GM12878 (cell line): ENCODE measurements around the gene DLK2. TPM values are rescaled to one million over a fixed set of nuclear protein-coding genes. Genes with fewer than 3 reads are reported as not detected.

Source experiments
- BRCA1 ChIP-seq: IDR thresholded peaks from 2 replicates; pipeline ENCODE4 v1.6.1; 2011; ENCODE audit warnings: low read depth, low read length, improper control_type of control experiment
- HCFC1 ChIP-seq: fragments of 150-350 bp; IDR thresholded peaks from 2 replicates; pipeline ENCODE4 v1.6.1; 2014; ENCODE audit warnings: low read length
- IKZF1 ChIP-seq: fragments of 450-650 bp; conservative IDR thresholded peaks from 2 replicates; pipeline ENCODE4 v1.6.1; 2017; ENCODE audit warnings: antibody characterized with exemption, mild to moderate bottlenecking
- IRF4 ChIP-seq: IDR thresholded peaks from 2 replicates; pipeline ENCODE4 v1.6.1; 2011; ENCODE audit warnings: low read depth, low read length
- JUND ChIP-seq: IDR thresholded peaks from 2 replicates; pipeline ENCODE4 v1.6.1; 2012; ENCODE audit warnings: low read depth, mild to moderate bottlenecking, low read length, improper control_type of control experiment, moderate library complexity
- KAT2A ChIP-seq: conservative IDR thresholded peaks from 2 replicates; pipeline ENCODE4 v1.6.1; 2011; ENCODE audit warnings: low read depth, low read length; ENCODE audit not compliant: control insufficient read depth
- KLF5 ChIP-seq: fragments of 450-650 bp; IDR thresholded peaks from 2 replicates; pipeline ENCODE4 v1.6.1; 2014; ENCODE audit warnings: mild to moderate bottlenecking; ENCODE audit not compliant: partially characterized antibody
- NFYB ChIP-seq: IDR thresholded peaks from 2 replicates; pipeline ENCODE4 v1.6.1; 2011; ENCODE audit warnings: low read depth, mild to moderate bottlenecking, low read length, improper control_type of control experiment, moderate library complexity; ENCODE audit not compliant: insufficient read depth
- NR2F1 ChIP-seq: fragments of 450-650 bp; conservative IDR thresholded peaks from 2 replicates; pipeline ENCODE4 v1.6.1; 2017; ENCODE audit warnings: mild to moderate bottlenecking
- RB1 ChIP-seq: fragments of 450-650 bp; formaldehyde crosslinking; IDR thresholded peaks from 2 replicates; pipeline ENCODE4 v1.6.1; 2017; ENCODE audit warnings: mild to moderate bottlenecking, borderline replicate concordance
- RELA ChIP-seq: fragments of 450-650 bp; IDR thresholded peaks from 2 replicates; pipeline ENCODE4 v1.8.0; 2014; ENCODE audit warnings: borderline replicate concordance; ENCODE audit not compliant: partially characterized antibody
- polyA plus RNA-seq, 11 experiments: library from polyadenylated mRNA; depleted of rRNA in 4 of 11; unstranded in 6 of 11; stranded (reverse) in 5 of 11; fragments of >200 nt; fragmentation: Nextera tagmentation in 4 of 11; fragmentation: Illumina TruSeq in 1 of 11; extraction: Ambion mirVana in 4 of 11; extraction: Trizol in 1 of 11; gene quantifications; 1 replicate in 1 of 11; 2 replicates in 10 of 11; pipeline versions ENCODE4 v1.2.1 to v1.2.3, GENCODE V29; 2011 to 2016; ENCODE audit warnings: inconsistent platforms in 2 of 11, missing spikeins in 2 of 11, low read depth in 1 of 11
- total RNA-seq, 4 experiments: library from RNA; depleted of rRNA in 3 of 4; stranded (reverse); fragments of >200 nt in 3 of 4; fragmentation: Illumina TruSeq in 1 of 4; extraction: Trizol in 1 of 4; gene quantifications; 2 replicates each; pipeline versions ENCODE4 v1.2.1 to v1.2.3, GENCODE V29; 2013 to 2021
- TF ChIP-seq, protein P1 (sequence below): fragments of 450-650 bp; IDR thresholded peaks from 2 replicates; pipeline ENCODE4 v1.6.1; 2017; ENCODE audit warnings: mild to moderate bottlenecking, moderate library complexity
- TF ChIP-seq, protein P2 (sequence below): fragments of 450-650 bp; IDR thresholded peaks from 2 replicates; pipeline ENCODE4 v1.6.1; 2017; ENCODE audit warnings: low read depth, mild to moderate bottlenecking, moderate library complexity
- TF ChIP-seq, protein P3 (sequence below): IDR thresholded peaks from 2 replicates; pipeline ENCODE4 v1.6.1; 2011; ENCODE audit warnings: mild to moderate bottlenecking, low read depth, low read length, moderate library complexity; ENCODE audit not compliant: insufficient replicate concordance
- TF ChIP-seq, protein P4 (sequence below): fragments of 450-650 bp; IDR thresholded peaks from 2 replicates; pipeline ENCODE4 v1.6.1; 2017; ENCODE audit warnings: borderline replicate concordance
- TF ChIP-seq, protein P5 (sequence below): IDR thresholded peaks from 2 replicates; pipeline ENCODE4 v1.6.1; 2011; ENCODE audit warnings: borderline replicate concordance, low read depth, mild to moderate bottlenecking, moderate library complexity, low read length; ENCODE audit not compliant: insufficient read depth, poor library complexity, severe bottlenecking
- TF ChIP-seq, protein P6 (sequence below): fragments of 450-650 bp; IDR thresholded peaks from 2 replicates; pipeline ENCODE4 v1.6.1; 2014; ENCODE audit warnings: mild to moderate bottlenecking

DLK2 gene
- total and polyA plus RNA-seq, 10 of the 15 experiments (the other 5 are each of a cell fraction or from before 2014, with no cell fraction given): 0.03 to 0.55 (median 0.38) TPM; not detected in 4

DNA sequence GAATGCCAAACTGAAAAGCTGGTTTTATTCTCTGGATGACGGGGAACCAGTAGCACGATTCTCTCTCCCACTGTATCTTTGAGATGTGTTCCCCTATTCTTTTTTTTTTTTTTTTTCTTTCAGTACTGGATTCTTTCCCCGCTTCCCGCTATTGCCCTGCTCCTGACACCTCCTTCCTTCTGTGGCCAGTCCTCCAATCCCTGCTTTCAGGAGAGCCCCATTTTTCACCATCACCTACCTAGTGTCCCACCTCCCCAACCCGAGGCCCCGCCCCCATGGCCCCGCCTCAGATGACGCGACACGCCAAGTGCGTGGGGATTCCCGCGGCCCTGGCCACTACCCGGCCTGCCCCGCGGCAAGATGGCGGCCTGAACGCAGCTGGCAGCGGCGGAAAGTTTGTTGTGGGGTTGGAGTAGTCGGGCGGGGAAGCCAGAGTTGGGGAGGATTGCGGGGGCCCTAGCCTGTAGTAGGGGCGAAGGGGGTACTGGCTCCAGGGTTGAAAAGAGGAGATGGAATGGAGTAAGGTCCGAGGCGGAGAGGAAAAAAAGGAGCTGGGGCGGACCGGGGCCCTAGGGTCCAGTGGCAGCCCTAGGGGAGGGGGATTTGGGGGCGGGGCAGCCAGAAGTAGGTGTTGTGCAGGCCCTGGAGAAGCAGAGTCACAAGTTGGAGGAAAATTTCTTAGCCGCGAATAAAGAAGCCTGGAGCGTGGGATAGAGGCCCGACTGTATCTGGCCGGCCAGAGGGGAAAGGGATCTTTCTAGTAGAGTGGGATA, 22.1 kb upstream of the DLK2 start, which contains the start of gene TJAP1 (continued):
- TF ChIP-seq, protein P1, sequence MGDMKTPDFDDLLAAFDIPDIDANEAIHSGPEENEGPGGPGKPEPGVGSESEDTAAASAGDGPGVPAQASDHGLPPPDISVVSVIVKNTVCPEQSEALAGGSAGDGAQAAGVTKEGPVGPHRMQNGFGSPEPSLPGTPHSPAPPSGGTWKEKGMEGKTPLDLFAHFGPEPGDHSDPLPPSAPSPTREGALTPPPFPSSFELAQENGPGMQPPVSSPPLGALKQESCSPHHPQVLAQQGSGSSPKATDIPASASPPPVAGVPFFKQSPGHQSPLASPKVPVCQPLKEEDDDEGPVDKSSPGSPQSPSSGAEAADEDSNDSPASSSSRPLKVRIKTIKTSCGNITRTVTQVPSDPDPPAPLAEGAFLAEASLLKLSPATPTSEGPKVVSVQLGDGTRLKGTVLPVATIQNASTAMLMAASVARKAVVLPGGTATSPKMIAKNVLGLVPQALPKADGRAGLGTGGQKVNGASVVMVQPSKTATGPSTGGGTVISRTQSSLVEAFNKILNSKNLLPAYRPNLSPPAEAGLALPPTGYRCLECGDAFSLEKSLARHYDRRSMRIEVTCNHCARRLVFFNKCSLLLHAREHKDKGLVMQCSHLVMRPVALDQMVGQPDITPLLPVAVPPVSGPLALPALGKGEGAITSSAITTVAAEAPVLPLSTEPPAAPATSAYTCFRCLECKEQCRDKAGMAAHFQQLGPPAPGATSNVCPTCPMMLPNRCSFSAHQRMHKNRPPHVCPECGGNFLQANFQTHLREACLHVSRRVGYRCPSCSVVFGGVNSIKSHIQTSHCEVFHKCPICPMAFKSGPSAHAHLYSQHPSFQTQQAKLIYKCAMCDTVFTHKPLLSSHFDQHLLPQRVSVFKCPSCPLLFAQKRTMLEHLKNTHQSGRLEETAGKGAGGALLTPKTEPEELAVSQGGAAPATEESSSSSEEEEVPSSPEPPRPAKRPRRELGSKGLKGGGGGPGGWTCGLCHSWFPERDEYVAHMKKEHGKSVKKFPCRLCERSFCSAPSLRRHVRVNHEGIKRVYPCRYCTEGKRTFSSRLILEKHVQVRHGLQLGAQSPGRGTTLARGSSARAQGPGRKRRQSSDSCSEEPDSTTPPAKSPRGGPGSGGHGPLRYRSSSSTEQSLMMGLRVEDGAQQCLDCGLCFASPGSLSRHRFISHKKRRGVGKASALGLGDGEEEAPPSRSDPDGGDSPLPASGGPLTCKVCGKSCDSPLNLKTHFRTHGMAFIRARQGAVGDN: peak; percentile 55; the same call in 1 of the 2 replicates
- TF ChIP-seq BRCA1 (no peak), IKZF1 (no peak), NFYB (0 out of 2 replicates have a peak, but pooled peaks have one; percentile 17), KAT2A (no peak), JUND (0 out of 2 replicates have a peak, but pooled peaks have one; percentile 7), RB1 (no peak), KLF5 (no peak), NR2F1 (no peak), RELA (peak; percentile 60), IRF4 (no peak), HCFC1 (peak; percentile 40; the same call in 1 of the 2 replicates)
- TF ChIP-seq, protein P2, sequence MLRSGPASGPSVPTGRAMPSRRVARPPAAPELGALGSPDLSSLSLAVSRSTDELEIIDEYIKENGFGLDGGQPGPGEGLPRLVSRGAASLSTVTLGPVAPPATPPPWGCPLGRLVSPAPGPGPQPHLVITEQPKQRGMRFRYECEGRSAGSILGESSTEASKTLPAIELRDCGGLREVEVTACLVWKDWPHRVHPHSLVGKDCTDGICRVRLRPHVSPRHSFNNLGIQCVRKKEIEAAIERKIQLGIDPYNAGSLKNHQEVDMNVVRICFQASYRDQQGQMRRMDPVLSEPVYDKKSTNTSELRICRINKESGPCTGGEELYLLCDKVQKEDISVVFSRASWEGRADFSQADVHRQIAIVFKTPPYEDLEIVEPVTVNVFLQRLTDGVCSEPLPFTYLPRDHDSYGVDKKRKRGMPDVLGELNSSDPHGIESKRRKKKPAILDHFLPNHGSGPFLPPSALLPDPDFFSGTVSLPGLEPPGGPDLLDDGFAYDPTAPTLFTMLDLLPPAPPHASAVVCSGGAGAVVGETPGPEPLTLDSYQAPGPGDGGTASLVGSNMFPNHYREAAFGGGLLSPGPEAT: peak; percentile 80
- TF ChIP-seq, protein P3, sequence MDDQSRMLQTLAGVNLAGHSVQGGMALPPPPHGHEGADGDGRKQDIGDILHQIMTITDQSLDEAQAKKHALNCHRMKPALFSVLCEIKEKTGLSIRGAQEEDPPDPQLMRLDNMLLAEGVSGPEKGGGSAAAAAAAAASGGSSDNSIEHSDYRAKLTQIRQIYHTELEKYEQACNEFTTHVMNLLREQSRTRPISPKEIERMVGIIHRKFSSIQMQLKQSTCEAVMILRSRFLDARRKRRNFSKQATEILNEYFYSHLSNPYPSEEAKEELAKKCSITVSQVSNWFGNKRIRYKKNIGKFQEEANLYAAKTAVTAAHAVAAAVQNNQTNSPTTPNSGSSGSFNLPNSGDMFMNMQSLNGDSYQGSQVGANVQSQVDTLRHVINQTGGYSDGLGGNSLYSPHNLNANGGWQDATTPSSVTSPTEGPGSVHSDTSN: peak; percentile 2
- TF ChIP-seq, protein P4, sequence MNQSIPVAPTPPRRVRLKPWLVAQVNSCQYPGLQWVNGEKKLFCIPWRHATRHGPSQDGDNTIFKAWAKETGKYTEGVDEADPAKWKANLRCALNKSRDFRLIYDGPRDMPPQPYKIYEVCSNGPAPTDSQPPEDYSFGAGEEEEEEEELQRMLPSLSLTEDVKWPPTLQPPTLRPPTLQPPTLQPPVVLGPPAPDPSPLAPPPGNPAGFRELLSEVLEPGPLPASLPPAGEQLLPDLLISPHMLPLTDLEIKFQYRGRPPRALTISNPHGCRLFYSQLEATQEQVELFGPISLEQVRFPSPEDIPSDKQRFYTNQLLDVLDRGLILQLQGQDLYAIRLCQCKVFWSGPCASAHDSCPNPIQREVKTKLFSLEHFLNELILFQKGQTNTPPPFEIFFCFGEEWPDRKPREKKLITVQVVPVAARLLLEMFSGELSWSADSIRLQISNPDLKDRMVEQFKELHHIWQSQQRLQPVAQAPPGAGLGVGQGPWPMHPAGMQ: no peak
- TF ChIP-seq, protein P5, sequence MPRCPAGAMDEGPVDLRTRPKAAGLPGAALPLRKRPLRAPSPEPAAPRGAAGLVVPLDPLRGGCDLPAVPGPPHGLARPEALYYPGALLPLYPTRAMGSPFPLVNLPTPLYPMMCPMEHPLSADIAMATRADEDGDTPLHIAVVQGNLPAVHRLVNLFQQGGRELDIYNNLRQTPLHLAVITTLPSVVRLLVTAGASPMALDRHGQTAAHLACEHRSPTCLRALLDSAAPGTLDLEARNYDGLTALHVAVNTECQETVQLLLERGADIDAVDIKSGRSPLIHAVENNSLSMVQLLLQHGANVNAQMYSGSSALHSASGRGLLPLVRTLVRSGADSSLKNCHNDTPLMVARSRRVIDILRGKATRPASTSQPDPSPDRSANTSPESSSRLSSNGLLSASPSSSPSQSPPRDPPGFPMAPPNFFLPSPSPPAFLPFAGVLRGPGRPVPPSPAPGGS: no peak
- TF ChIP-seq, protein P6, sequence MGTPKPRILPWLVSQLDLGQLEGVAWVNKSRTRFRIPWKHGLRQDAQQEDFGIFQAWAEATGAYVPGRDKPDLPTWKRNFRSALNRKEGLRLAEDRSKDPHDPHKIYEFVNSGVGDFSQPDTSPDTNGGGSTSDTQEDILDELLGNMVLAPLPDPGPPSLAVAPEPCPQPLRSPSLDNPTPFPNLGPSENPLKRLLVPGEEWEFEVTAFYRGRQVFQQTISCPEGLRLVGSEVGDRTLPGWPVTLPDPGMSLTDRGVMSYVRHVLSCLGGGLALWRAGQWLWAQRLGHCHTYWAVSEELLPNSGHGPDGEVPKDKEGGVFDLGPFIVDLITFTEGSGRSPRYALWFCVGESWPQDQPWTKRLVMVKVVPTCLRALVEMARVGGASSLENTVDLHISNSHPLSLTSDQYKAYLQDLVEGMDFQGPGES: no peak
